Esophagus (tissue), 2 donors: ENCODE measurements around the gene CACNA1B. TPM values are rescaled to one million over a fixed set of nuclear protein-coding genes. Genes with fewer than 3 reads are reported as not detected.
"Not testable (repeated sequence)": the region's sequence is repeated elsewhere in the genome, so short reads cannot be mapped to it uniquely, and the experiment has no call there.

Experiments
- H3K27ac ChIP-seq, 2 donors: one replicate each; pipeline ENCODE4 v1.5.1; 2013; ENCODE audit warnings: low read depth in 2 of 2, mild to moderate bottlenecking in 2 of 2, inconsistent platforms in 1 of 2, low read length in 1 of 2, moderate library complexity in 1 of 2
- H3K27me3 ChIP-seq, 2 donors: one replicate each; pipeline ENCODE4 v1.6.1; 2013; ENCODE audit warnings: low read length in 2 of 2, control low read depth in 1 of 2, mild to moderate bottlenecking in 1 of 2; ENCODE audit not compliant: insufficient read depth in 2 of 2, control insufficient read depth in 1 of 2
- H3K36me3 ChIP-seq, 2 donors: one replicate each; pipeline ENCODE4 v1.6.1; 2013; ENCODE audit warnings: low read length in 1 of 2; ENCODE audit not compliant: control insufficient read depth in 2 of 2, insufficient read depth in 2 of 2
- H3K4me1 ChIP-seq, 2 donors: one replicate each; pipeline ENCODE4 v1.6.1; 2013; ENCODE audit warnings: low read length in 1 of 2; ENCODE audit not compliant: control insufficient read depth in 2 of 2, insufficient read depth in 2 of 2
- H3K4me3 ChIP-seq, 2 donors: one replicate each; pipeline ENCODE4 v1.5.1; 2013; ENCODE audit warnings: low read length in 2 of 2, mild to moderate bottlenecking in 2 of 2, low read depth in 1 of 2, moderate library complexity in 1 of 2
- H3K9me3 ChIP-seq, 2 donors: one replicate each; pipeline ENCODE4 v1.6.1; 2013; ENCODE audit warnings: mild to moderate bottlenecking in 2 of 2, low read depth in 1 of 2, low read length in 1 of 2, moderate library complexity in 1 of 2; ENCODE audit not compliant: control insufficient read depth in 2 of 2, insufficient read depth in 1 of 2
- WGBS, 2 donors: extraction: QIAGEN DNeasy Blood & Tissue Kit; methylation state at CpG; one replicate each; pipeline ENCODE4 v1.1.7; 2013; 5-methylcytosine and 5-hydroxymethylcytosine counted together
- polyA plus RNA-seq, 2 donors: library from polyadenylated mRNA; stranded (reverse); fragments of 200-250 nt; gene quantifications; one replicate each; pipeline ENCODE4 v1.2.3, GENCODE V29; 2013
- donor health status: healthy with polysubstance abuse.
- donor health status: Bipolar disorder and iron deficiency.

CACNA1B gene
- polyA plus RNA-seq, 2 donors, result under 0.01 TPM

- H3K27ac ChIP-seq, H3K9me3 ChIP-seq, H3K4me3 ChIP-seq, H3K36me3 ChIP-seq, H3K27me3 ChIP-seq, H3K4me1 ChIP-seq: not testable (repeated sequence)
- 89 to 92% methylated on average over 3 of the region's 3 CpGs for WGBS, 2 donors
Observed at GRCh38 chr9:138107039-138107438, 229.5 kb downstream of the CACNA1B start.

GRCh38 chr9:138111607-138112006 lies 234.0 kb downstream of the CACNA1B start:
- WGBS, 2 donors, result 83 to 93% methylated on average over 9 of the region's 9 CpGs
- no peak overlapping the region for H3K4me3 ChIP-seq
- no peaks in the 10 kb centered on the region for H3K36me3 ChIP-seq
- H3K27me3 ChIP-seq, result no peaks in the 10 kb centered on the region
- H3K27ac ChIP-seq, result no peak overlapping the region
- no peaks in the 10 kb centered on the region for H3K9me3 ChIP-seq
- no peaks in the 10 kb centered on the region for H3K4me1 ChIP-seq

DNA sequence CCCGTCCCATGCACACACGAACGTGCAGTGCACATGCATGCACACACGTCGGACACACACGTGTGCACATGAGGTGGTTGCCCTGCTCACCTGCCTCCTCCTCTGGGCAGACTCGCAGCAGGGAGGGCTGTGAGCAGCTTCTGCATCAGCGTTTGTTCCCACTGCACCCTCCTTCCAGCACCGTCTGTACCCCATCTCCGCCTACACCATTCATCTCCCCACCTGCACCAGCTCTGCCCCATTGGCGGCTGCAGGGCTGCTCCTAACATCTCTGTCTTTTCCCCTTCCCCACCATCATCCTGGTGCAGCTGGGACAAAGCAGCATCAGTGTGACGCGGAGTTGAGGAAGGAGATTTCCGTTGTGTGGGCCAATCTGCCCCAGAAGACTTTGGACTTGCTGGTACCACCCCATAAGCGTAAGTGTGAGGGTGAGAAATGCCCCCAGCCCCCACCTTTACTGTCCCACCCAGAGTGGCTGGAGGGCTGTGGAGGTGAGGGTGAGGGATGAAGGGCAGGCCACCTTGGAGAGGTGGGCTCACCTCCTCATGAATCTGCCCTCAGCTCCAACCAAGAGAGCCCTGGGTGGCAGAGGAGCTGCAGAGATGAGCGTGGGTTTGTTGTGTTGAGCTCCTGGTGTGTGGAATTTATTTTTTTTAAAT lies 234.6 kb downstream of the CACNA1B start:
- Histone ChIP-seq H3K27ac (no peak overlapping the region), H3K27me3 (no peaks in the 10 kb centered on the region), H3K9me3 (no peaks in the 10 kb centered on the region), H3K4me1 (no peaks in the 10 kb centered on the region), H3K36me3 (no peaks in the 10 kb centered on the region), H3K4me3 (no peak overlapping the region)
- WGBS, 2 donors, result 85 to 87% methylated on average over 16 of the region's 16 CpGs

DNA sequence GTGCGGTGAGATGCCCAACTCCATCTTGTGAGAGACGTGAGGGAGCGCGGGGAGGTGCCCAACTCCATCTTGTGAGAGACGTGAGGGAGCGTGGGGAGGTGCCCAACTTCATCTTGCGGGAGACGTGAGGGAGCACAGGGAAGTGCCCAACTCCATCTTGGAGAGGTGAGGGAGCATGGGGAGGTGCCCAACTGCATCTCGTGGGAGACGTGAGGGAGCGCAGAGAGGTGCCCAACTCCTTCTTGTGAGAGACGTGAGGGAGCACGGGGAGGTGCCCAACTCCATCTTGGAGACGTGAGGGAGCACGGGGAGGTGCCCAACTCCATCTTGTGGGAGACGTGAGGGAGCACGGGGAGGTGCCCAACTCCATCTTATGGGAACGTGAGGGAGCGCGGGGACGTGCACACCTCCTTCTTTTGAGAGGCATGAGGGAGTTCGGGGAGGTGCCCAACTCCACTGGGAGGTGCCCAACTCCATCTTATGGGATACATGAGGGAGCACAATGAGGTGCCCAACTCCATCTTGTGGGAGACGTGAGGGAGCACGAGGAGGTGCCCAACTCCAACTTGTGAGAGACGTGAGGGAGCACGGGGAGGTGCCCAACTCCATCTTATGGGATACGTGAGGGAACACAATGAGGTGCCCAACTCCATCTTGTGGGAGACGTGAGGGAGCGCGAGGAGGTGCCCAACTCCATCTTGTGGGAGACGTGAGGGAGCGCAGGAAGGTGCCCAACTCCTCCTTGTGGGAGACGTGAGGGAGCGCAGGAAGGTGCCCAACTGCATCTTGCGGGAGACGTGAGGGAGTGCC lies 235.4 kb downstream of the CACNA1B start:
- 88 to 91% methylated on average over 36 of the region's 36 CpGs for WGBS, 2 donors
- no peak overlapping the region for H3K4me3 ChIP-seq

GRCh38 chr9:138113701-138114325 lies 236.2 kb downstream of the CACNA1B start:
- H3K4me1 ChIP-seq, H3K36me3 ChIP-seq, H3K27me3 ChIP-seq, H3K9me3 ChIP-seq, H3K27ac ChIP-seq, H3K4me3 ChIP-seq: not testable (repeated sequence)
- WGBS, 2 donors, result 84 to 89% methylated on average over 22 to 23 of the region's 23 CpGs

More for the DNA sequence above, 235.4 kb downstream of the CACNA1B start:
- no peaks in the 10 kb centered on the region for H3K9me3 ChIP-seq
- H3K27me3 ChIP-seq, result no peaks in the 10 kb centered on the region
- H3K27ac ChIP-seq, result no peak overlapping the region
- H3K36me3 ChIP-seq, result no peaks in the 10 kb centered on the region
- no peaks in the 10 kb centered on the region for H3K4me1 ChIP-seq

DNA sequence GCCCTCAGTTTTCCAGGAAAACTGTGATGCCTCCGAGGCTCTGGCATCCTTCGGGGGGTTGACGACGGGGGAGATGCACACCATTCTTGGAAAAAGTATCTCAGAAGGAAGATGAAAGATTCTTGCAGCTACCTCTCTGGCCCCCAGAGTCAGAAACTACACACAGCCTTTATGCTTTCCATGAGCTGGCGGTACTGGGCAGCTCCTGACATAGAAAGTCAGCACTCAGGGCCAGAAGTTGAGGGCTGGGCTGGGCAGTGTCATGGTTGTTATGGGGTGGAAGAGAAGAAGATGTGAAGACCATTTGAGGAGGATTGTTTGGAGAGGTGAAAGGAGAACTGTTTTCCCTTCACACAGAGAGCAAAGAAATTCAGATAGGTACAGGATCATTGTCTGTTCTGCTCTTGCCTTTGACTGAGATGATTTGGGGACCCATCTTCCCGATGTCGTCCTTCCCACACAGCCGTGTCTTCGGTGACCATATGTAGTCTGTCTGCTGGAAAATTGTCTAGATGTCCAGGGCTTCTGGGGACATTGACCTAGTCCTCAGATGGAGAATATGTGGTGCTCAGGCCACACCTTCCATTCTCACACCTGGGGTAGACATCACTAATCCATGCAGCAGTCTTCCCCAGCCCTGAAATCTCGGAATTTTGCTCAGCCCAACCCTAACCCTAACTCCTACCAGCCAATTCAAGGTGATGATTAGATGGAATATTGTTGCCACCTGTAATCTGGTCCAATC lies 237.1 kb downstream of the CACNA1B start:
- no peak overlapping the region for H3K27ac ChIP-seq
- no peaks in the 10 kb centered on the region for H3K36me3 ChIP-seq
- H3K4me1 ChIP-seq, result no peaks in the 10 kb centered on the region
- no peak overlapping the region for H3K4me3 ChIP-seq
- WGBS, 2 donors, result 78 to 82% methylated on average over 10 of the region's 10 CpGs
- no peaks in the 10 kb centered on the region for H3K9me3 ChIP-seq
- H3K27me3 ChIP-seq, result no peaks in the 10 kb centered on the region

DNA sequence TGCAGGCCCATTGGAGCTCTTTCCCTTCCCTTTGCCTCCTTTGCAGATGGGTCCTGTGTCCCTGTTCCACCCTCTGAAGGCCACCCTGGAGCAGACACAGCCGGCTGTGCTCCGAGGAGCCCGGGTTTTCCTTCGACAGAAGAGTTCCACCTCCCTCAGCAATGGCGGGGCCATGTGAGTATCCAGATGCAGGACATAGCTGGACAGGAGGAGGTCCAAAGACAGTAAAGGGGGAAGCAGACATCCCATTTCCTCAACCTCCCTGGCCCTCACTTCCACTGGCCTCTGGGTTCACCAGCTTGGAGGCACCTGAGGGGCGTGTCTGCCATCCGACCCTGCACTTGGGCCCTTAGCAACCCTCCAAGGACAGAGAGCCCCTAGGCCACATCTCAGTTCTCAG lies 237.9 kb downstream of the CACNA1B start:
- H3K4me1 ChIP-seq, result no peaks in the 10 kb centered on the region
- H3K27me3 ChIP-seq, result no peaks in the 10 kb centered on the region
- no peaks in the 10 kb centered on the region for H3K9me3 ChIP-seq
- H3K36me3 ChIP-seq, result no peaks in the 10 kb centered on the region
- WGBS, 2 donors, result 84 to 87% methylated on average over 7 of the region's 7 CpGs
- H3K4me3 ChIP-seq, result no peak overlapping the region
- no peak overlapping the region for H3K27ac ChIP-seq

DNA sequence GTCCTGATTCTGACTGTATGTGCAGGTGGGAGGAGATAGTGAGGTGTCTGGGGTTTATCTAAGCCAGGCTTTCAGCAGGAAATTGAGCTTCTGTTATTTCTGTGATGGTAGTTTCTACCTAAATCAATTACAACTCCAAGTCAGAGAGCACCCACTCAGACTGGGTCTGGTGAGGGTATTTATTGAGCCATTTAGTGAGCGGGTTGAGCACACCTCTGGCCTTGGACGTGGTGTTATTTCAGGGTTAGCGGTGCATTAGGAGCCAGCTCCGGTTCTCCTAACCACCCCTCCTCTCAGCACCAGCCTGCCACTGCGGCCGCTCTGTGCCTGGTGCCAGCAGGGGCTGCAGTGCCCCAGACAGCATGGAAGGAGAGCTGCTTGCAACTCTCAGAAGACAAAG lies 238.9 kb downstream of the CACNA1B start:
- WGBS, 2 donors, result 80 to 86% methylated on average over 6 of the region's 6 CpGs
- no peak overlapping the region for H3K4me3 ChIP-seq
- no peak overlapping the region for H3K27ac ChIP-seq
- no peaks in the 10 kb centered on the region for H3K4me1 ChIP-seq
- no peaks in the 10 kb centered on the region for H3K36me3 ChIP-seq
- H3K27me3 ChIP-seq, result no peaks in the 10 kb centered on the region
- H3K9me3 ChIP-seq, result no peaks in the 10 kb centered on the region

- Histone ChIP-seq H3K4me3 (no peak overlapping the region), H3K27me3 (no peaks in the 10 kb centered on the region), H3K36me3 (no peaks in the 10 kb centered on the region), H3K4me1 (no peaks in the 10 kb centered on the region), H3K9me3 (no peaks in the 10 kb centered on the region), H3K27ac (no peak overlapping the region)
- 79 to 80% methylated on average over 14 of the region's 14 CpGs for WGBS, 2 donors
Observed at GRCh38 chr9:138117101-138117750, 239.6 kb downstream of the CACNA1B start.
